ENCODE measurements around the gene PPARG.
"Not testable (repeated sequence)": the region's sequence is repeated elsewhere in the genome, so short reads cannot be mapped to it uniquely, and the experiment has no call there.

The PPARG gene

DNA sequence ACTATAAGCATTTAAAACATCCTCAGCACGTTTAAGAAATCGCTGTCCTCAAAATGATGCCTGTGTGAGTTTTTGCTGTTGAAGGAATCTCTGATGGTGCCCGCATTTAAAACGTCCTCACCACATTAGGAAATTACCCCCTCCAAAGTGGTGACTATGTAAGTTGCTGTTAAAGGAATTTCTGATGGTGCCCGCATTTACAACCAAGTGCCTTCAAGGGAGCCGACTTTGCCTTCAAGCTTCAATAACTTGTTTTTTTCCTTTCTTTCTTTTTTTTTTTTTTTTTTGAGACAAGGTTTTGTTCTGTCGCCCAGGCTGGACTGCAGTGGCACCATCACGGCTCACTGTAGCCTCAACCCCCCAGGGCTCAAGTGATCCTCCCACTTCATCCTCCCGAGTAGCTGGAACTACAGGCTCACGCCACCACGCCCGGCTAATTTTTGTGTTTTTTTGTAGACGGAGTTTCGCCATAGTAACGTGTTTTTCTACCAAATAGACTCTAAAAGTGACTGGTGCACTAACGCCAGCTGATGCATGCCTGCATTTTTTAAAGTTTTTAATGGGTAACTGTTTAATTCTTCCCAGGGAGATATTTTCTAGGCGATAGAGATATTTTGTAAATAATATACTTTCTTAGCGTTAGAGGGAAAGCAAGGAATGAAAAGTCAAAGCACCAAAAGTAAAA, 176.4 kb downstream of the PPARG start:
- ChIA-PET CTCF (no interaction called here), POLR2A (no interaction called here)
- DNase-seq (ENCODE audit: extremely low spot score): no peak
- TF ChIP-seq, protein P1, sequence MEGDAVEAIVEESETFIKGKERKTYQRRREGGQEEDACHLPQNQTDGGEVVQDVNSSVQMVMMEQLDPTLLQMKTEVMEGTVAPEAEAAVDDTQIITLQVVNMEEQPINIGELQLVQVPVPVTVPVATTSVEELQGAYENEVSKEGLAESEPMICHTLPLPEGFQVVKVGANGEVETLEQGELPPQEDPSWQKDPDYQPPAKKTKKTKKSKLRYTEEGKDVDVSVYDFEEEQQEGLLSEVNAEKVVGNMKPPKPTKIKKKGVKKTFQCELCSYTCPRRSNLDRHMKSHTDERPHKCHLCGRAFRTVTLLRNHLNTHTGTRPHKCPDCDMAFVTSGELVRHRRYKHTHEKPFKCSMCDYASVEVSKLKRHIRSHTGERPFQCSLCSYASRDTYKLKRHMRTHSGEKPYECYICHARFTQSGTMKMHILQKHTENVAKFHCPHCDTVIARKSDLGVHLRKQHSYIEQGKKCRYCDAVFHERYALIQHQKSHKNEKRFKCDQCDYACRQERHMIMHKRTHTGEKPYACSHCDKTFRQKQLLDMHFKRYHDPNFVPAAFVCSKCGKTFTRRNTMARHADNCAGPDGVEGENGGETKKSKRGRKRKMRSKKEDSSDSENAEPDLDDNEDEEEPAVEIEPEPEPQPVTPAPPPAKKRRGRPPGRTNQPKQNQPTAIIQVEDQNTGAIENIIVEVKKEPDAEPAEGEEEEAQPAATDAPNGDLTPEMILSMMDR (IDR thresholded peaks at IDR 0.05; ENCODE audit: control extremely low read depth, extremely low read depth, low read depth, missing control alignments): no peak

DNA sequence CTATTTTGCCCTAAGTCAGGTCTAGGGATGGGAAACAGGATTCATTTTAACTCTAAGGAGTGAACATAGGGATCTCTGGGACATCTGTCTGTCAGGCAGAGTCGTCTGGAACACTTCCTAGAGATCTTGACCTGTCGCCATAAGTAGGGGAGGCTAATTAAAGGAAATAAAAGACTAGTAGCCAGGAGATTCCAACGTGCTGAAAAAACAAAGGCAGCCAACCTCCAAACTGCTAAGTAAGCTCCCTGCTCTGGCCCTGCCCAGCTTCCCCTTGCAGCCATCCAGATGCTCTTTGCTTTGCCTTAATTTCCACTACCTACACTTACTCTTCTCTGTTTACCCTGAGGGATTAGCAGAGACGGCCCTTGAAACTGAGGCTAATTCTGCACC, 177.0 kb downstream of the PPARG start:
- no peak for DNase-seq (ENCODE audit: extremely low spot score)
- CTCF ChIA-PET: no interaction called here
- POLR2A ChIA-PET: no interaction called here
- TF ChIP-seq, protein P1 (IDR thresholded peaks at IDR 0.05; ENCODE audit: control extremely low read depth, extremely low read depth, low read depth, missing control alignments): no peak

DNA sequence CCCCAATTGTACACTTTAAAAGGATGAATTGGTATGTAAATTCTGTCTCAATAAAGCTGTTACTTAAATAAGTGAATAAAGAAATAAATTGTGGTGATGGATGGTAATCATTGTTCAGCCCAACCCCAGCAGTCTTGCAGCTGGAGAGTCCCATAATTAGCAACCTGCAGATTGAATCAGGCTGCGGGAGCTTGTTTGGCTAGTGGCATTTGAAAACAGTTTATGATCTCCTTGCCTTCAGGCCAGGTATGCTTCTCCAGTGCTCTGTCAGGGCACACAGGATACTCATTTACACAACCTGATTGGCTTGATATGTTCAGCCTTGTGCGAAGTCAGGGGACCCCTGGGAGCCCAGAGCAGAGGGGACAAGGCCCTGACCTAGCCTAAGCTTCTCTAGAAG, 178.9 kb downstream of the PPARG start:
- ChIA-PET POLR2A (no interaction called here), CTCF (interaction anchor here (5.0 kb wide), 1 partner anchor 12 kb away, joined by 34 read pairs; no protein-coding TSS in a partner anchor)
- DNase-seq (ENCODE audit: extremely low spot score): no peak
- TF ChIP-seq, protein P1 (IDR thresholded peaks at IDR 0.05; ENCODE audit: control extremely low read depth, extremely low read depth, low read depth, missing control alignments): no peak

DNA sequence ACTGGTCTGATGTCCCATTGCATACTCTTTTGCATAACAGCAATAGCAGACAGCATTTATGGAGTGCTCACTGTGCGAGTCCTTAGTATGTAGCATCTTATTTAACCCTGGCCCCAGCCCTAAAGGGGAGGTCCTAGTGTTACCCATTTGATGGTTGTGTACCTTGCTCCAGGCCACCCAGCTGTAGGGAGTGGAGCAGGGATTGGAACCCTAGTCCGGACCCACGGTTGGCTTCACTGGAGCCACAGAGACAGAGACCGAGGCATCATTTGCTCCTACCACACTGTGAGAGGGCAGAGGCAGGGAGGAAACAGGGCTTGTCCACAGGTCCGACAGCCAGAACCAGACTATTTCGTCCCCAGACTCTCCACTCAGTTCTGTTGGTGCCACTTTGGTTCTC, 179.4 kb downstream of the PPARG start:
- ChIA-PET POLR2A (no interaction called here), CTCF (interaction anchor here (5.0 kb wide), 1 partner anchor 11 kb away, joined by 34 read pairs; no protein-coding TSS in a partner anchor)
- no peak for DNase-seq (ENCODE audit: extremely low spot score)
- TF ChIP-seq, protein P1 (IDR thresholded peaks at IDR 0.05; ENCODE audit: control extremely low read depth, extremely low read depth, low read depth, missing control alignments): no peak

DNA sequence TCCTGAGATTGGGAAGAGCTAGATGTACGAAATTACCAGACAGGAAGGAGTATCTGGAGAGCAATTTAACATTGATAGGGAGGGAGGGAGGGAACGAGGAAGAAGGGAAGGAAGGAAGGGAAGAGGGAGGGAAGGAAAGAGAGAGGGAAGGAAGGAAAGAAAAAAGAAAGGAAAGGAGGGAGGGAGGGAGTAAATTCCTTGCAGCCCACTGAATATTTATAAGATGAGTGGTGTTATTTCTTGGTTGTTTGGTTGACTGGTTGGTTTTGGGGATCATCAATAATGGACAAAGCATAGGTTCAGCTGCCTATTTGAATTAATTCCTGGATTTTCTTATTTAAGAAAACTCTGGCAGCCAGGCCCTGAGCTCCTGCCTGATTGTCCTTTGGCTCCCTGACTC, 179.9 kb downstream of the PPARG start:
- DNase-seq (ENCODE audit: extremely low spot score): no peak
- TF ChIP-seq, protein P1 (IDR thresholded peaks at IDR 0.05; ENCODE audit: control extremely low read depth, extremely low read depth, low read depth, missing control alignments): no peak
- POLR2A ChIA-PET: no interaction called here
- CTCF ChIA-PET: interaction anchor here (5.0 kb wide), 1 partner anchor 11 kb away, joined by 34 read pairs; no protein-coding TSS in a partner anchor

DNA sequence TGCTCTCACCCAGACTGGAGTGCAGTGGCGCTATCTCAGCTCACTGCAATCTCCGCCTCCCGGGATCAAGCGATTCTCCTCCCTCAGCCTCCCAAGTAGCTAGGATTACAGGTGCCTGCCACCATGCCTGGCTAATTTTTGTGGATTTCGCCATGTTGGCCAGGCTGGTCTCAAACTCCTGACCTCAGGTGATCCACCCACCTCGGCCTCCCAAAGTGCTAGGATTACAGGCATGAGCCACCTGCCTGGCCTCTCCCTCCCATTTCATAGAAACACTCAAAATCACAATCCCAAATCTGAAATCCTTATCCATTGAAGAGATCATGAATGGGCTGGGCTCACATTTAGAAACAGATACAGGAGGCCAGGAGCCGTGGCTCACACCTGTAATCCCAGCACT, 180.4 kb downstream of the PPARG start:
- CTCF ChIA-PET: interaction anchor here (1.4 to 5.0 kb wide), 2 partner anchors 10 to 337 kb away, joined by 4 to 34 read pairs; no protein-coding TSS in a partner anchor
- DNase-seq (ENCODE audit: extremely low spot score); POLR2A ChIA-PET: not testable (repeated sequence)

DNA sequence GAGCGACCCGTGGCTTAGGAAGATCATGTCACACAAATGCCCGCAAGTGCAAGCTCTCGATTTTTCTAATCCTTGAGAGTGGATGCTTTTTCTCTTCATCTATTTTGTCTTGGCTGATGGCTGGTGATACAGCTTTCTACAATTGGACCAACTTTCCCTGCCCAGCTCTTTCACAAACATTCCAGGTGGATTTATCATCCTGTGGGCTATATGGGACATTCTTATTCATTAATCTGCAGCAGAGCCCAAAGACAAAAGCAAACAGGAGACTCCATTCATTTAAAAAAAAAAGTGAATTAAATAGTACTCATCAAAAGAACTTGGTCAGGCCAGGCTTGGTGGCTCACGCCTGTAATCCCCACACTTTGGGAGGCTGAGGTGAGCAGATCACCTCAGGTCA, 181.2 kb downstream of the PPARG start:
- TF ChIP-seq, protein P1 (IDR thresholded peaks at IDR 0.05; ENCODE audit: control extremely low read depth, extremely low read depth, low read depth, missing control alignments): no peak
- POLR2A ChIA-PET: interaction anchor here (1.0 kb wide), 1 partner anchor 10 kb away, joined by 4 read pairs; no protein-coding TSS in a partner anchor
- no peak for DNase-seq (ENCODE audit: extremely low spot score)
- CTCF ChIA-PET: interaction anchor here (1.4 to 5.0 kb wide), 5 partner anchors 9 to 337 kb away, joined by 3 to 34 read pairs (median 7); no protein-coding TSS in a partner anchor

Data from GM10248 (cell line).